Measurements from ENCODE around the gene SGIP1. TPM values are rescaled to one million over a fixed set of nuclear protein-coding genes. Genes with fewer than 3 reads are reported as not detected.
A peak's percentile ranks its signal among the peaks of the same experiment; 100 is the strongest.

Gene SGIP1
- total RNA-seq, 1 donor from 2014 or later, result 4.2 TPM

GRCh38 chr1:66693856-66694255, 159.9 kb downstream of the SGIP1 start:
- no peak overlapping the region for H3K9ac ChIP-seq
- no peak overlapping the region for H3K27ac Mint-ChIP-seq
- no peaks in the 10 kb centered on the region for H3K36me3 Mint-ChIP-seq
- no peaks in the 10 kb centered on the region for H3K36me3 ChIP-seq
- H3K9me3 Mint-ChIP-seq, result no peaks in the 10 kb centered on the region
- H3K4me1 ChIP-seq, result peaks cover 15% of the 10 kb centered on the region
- H3K4me1 Mint-ChIP-seq, result peaks cover 6% of the 10 kb centered on the region
- no peaks in the 10 kb centered on the region for H3K27me3 Mint-ChIP-seq (ENCODE audit: insufficient read depth, low read depth)
- H3K4me3 ChIP-seq, result no peak overlapping the region
- no peak for TF ChIP-seq CTCF (IDR thresholded peaks at IDR 0.05)
- no peak for TF ChIP-seq EZH2phosphoT487 (IDR thresholded peaks at IDR 0.05)
- TF ChIP-seq EZH2 (IDR thresholded peaks at IDR 0.05), result no peak
- H3K27ac ChIP-seq, result no peak overlapping the region
- no peak overlapping the region for H3K4me2 ChIP-seq
- no peaks in the 10 kb centered on the region for H4K20me1 ChIP-seq (ENCODE audit: low read depth)
- DNase-seq (ENCODE audit: low spot score), result no peak
- no peaks in the 10 kb centered on the region for H3K79me2 ChIP-seq (ENCODE audit: low read depth)
- H3K9me3 ChIP-seq (ENCODE audit: low read depth), result no peaks in the 10 kb centered on the region
- H3K4me3 Mint-ChIP-seq, result no peak overlapping the region
- H3K27me3 ChIP-seq, result no peaks in the 10 kb centered on the region
- peaks cover 6% of the 10 kb centered on the region for H3F3A ChIP-seq (ENCODE audit: low read depth)
- no peak overlapping the region for H2AFZ ChIP-seq (replicated peaks)

DNA sequence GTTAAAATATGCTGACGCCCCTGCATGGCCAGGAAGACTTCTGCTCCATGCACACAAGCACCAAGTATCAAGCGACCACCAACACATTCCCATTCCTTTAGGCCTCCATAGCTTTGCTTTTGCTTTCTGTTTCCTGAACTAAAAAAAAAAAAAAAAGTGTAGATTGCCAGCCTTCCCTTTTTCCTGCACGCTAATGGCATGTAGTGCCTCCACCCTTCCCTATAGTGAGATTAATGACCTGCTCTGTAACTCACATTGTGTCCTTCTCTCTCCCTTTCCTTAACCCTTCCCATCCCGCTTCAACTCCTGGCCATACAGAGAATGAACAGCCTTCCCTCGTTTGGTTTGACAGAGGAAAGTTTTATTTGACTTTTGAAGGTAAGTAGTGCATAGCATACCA, 161.2 kb downstream of the SGIP1 start:
- TF ChIP-seq EZH2 (IDR thresholded peaks at IDR 0.05), result no peak
- TF ChIP-seq EZH2phosphoT487 (IDR thresholded peaks at IDR 0.05), result no peak
- no peak for TF ChIP-seq CTCF (IDR thresholded peaks at IDR 0.05)
- no peaks in the 10 kb centered on the region for H3K36me3 ChIP-seq
- no peak overlapping the region for H3K27ac ChIP-seq
- peaks cover 15% of the 10 kb centered on the region for H3K4me1 ChIP-seq
- peaks cover 6% of the 10 kb centered on the region for H3F3A ChIP-seq (ENCODE audit: low read depth)
- H2AFZ ChIP-seq (replicated peaks), result no peak overlapping the region
- H3K9ac ChIP-seq, result no peak overlapping the region
- no peaks in the 10 kb centered on the region for H3K36me3 Mint-ChIP-seq
- H3K4me3 ChIP-seq, result no peak overlapping the region
- DNase-seq (ENCODE audit: low spot score), result peak; percentile 20
- H3K9me3 ChIP-seq (ENCODE audit: low read depth), result no peaks in the 10 kb centered on the region
- H3K79me2 ChIP-seq (ENCODE audit: low read depth), result no peaks in the 10 kb centered on the region
- no peaks in the 10 kb centered on the region for H3K27me3 ChIP-seq
- H3K4me2 ChIP-seq, result no peak overlapping the region
- H4K20me1 ChIP-seq (ENCODE audit: low read depth), result no peaks in the 10 kb centered on the region
- peaks cover 6% of the 10 kb centered on the region for H3K4me1 Mint-ChIP-seq
- no peaks in the 10 kb centered on the region for H3K27me3 Mint-ChIP-seq (ENCODE audit: insufficient read depth, low read depth)
- no peaks in the 10 kb centered on the region for H3K9me3 Mint-ChIP-seq
- no peak overlapping the region for H3K27ac Mint-ChIP-seq
- no peak overlapping the region for H3K4me3 Mint-ChIP-seq

DNA sequence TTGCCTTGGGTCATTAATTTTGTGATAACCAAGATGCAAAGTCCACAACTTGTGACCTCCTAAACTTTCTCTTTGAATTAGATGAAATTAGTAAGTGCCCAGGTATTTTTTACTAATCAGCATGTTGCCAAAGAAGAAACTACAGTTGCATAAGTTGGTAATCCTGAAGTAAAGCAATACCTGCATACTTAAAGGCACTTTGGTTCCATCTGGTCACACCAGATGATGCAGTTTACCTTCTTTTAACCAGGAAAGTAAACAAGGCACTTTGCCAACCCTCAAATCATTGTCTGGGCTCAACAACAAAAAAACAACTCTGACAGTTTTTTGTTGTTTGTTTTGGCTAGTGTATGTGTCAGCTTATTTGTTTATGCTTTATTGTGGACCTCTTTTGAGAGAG, 162.8 kb downstream of the SGIP1 start:
- Histone ChIP-seq H3K36me3 (no peaks in the 10 kb centered on the region), H3K9me3 (ENCODE audit: low read depth) (no peaks in the 10 kb centered on the region), H3K27ac (no peak overlapping the region), H3K27me3 (no peaks in the 10 kb centered on the region), H3K9ac (no peak overlapping the region), H3K4me1 (peaks cover 4% of the 10 kb centered on the region), H3K4me2 (no peak overlapping the region), H4K20me1 (ENCODE audit: low read depth) (no peaks in the 10 kb centered on the region), H2AFZ (replicated peaks) (no peak overlapping the region), H3F3A (ENCODE audit: low read depth) (no peaks in the 10 kb centered on the region), H3K4me3 (no peak overlapping the region), H3K79me2 (ENCODE audit: low read depth) (no peaks in the 10 kb centered on the region)
- no peak overlapping the region for H3K4me3 Mint-ChIP-seq
- H3K27ac Mint-ChIP-seq, result no peak overlapping the region
- no peak for DNase-seq (ENCODE audit: low spot score)
- TF ChIP-seq EZH2phosphoT487 (IDR thresholded peaks at IDR 0.05) (no peak), EZH2 (IDR thresholded peaks at IDR 0.05) (no peak), CTCF (IDR thresholded peaks at IDR 0.05) (no peak)
- H3K36me3 Mint-ChIP-seq, result no peaks in the 10 kb centered on the region
- no peaks in the 10 kb centered on the region for H3K27me3 Mint-ChIP-seq (ENCODE audit: insufficient read depth, low read depth)
- no peaks in the 10 kb centered on the region for H3K9me3 Mint-ChIP-seq
- H3K4me1 Mint-ChIP-seq, result peaks cover 3% of the 10 kb centered on the region

Data from neural progenitor cell (in vitro differentiated cells).